BLaER1 treated with 17β-estradiol and CSF1 and Interleukin-3, amounts not matched to agents 10 nM and 100 nM (cell line): ENCODE results near the gene ATG10.

Source experiments
- H3K27ac ChIP-seq, 11 experiments: shearing (Covaris generic); formaldehyde crosslinking; 2 replicates each; pipeline ENCODE4 v1.8.1; 2022
- H3K27me3 ChIP-seq, 11 experiments: shearing (Covaris generic); formaldehyde crosslinking; 2 replicates each; pipeline ENCODE4 v1.8.1; 2022
- H3K36me3 ChIP-seq, 11 experiments: shearing (Covaris generic); formaldehyde crosslinking; 2 replicates each; pipeline ENCODE4 v1.8.1; 2022
- H3K4me1 ChIP-seq, 10 experiments: shearing (Covaris generic); formaldehyde crosslinking; 2 replicates each; pipeline ENCODE4 v1.8.1; 2022
- H3K4me2 ChIP-seq, 11 experiments: shearing (Covaris generic); formaldehyde crosslinking; 2 replicates each; pipeline ENCODE4 v1.8.1; 2022
- H3K4me3 ChIP-seq, 10 experiments: shearing (Covaris generic); formaldehyde crosslinking; 2 replicates each; pipeline ENCODE4 v1.8.1; 2022
- H3K9ac ChIP-seq, 11 experiments: shearing (Covaris generic); formaldehyde crosslinking; 2 replicates each; pipeline ENCODE4 v1.8.1; 2022
- H3K9me3 ChIP-seq, 11 experiments: shearing (Covaris generic); formaldehyde crosslinking; replicated peaks in 1 of 11; 2 replicates each; pipeline ENCODE4 v1.8.1; 2022
- H4K20me1 ChIP-seq, 11 experiments: shearing (Covaris generic); formaldehyde crosslinking; 2 replicates each; pipeline ENCODE4 v1.8.1; 2022
- Cebpa-rat ChIP-seq, 11 experiments: shearing (Covaris generic); IDR thresholded peaks; 2 replicates each; pipeline ENCODE4 v1.8.1; 2022

Gene ATG10

GRCh38 chr5:82167372-82167935 lies 195.6 kb downstream of the ATG10 start:
- Histone ChIP-seq H3K27ac (no peak overlapping the region), H3K4me3 (no peak overlapping the region), H3K36me3 (no peaks in the 10 kb centered on the region), H4K20me1 (no peaks in the 10 kb centered on the region), H3K27me3 (no peaks in the 10 kb centered on the region), H3K9ac (no peak overlapping the region), H3K4me2 (no peak overlapping the region), H3K9me3 (no peaks in the 10 kb centered on the region), H3K4me1 (peaks cover 0 to 32% (median 0%) of the 10 kb centered on the region in 10 experiments; a peak in 5 of 20 replicates)
- no peak for TF ChIP-seq Cebpa-rat (IDR thresholded peaks at IDR 0.05)

GRCh38 chr5:82168294-82168693 lies 196.5 kb downstream of the ATG10 start:
- Histone ChIP-seq H3K36me3 (no peaks in the 10 kb centered on the region), H3K27ac (no peak overlapping the region), H3K4me2 (no peak overlapping the region), H3K9ac (no peak overlapping the region), H3K27me3 (no peaks in the 10 kb centered on the region), H3K4me1 (peaks cover 0 to 38% (median 0%) of the 10 kb centered on the region in 10 experiments; a peak in 5 of 20 replicates), H3K4me3 (no peak overlapping the region), H3K9me3 (no peaks in the 10 kb centered on the region), H4K20me1 (no peaks in the 10 kb centered on the region)
- TF ChIP-seq Cebpa-rat (IDR thresholded peaks at IDR 0.05) = no peak

GRCh38 chr5:82169892-82170291 lies 198.1 kb downstream of the ATG10 start:
- Histone ChIP-seq H3K27me3 (no peaks in the 10 kb centered on the region), H3K4me2 (no peak overlapping the region), H4K20me1 (no peaks in the 10 kb centered on the region), H3K4me3 (no peak overlapping the region), H3K4me1 (peaks cover 5 to 54% (median 8%) of the 10 kb centered on the region in 10 experiments; a peak in 19 of 20 replicates), H3K9ac (no peak overlapping the region), H3K27ac (no peak overlapping the region), H3K36me3 (no peaks in the 10 kb centered on the region), H3K9me3 (no peaks in the 10 kb centered on the region)
- TF ChIP-seq Cebpa-rat (IDR thresholded peaks at IDR 0.05) = no peak

GRCh38 chr5:82174128-82174918 lies 202.5 kb downstream of the ATG10 start:
- peaks cover 5 to 49% (median 11%) of the 10 kb centered on the region in 10 experiments; a peak in 19 of 20 replicates for H3K4me1 ChIP-seq
- peak overlapping the region in 5 of 11 experiments; percentile 31 to 92 (median 76); a peak in 10 of 22 replicates for H3K27ac ChIP-seq
- H3K9ac ChIP-seq = peak overlapping the region in 4 of 11 experiments; percentile 31 to 74 (median 67); a peak in 7 of 22 replicates
- no peaks in the 10 kb centered on the region for H3K27me3 ChIP-seq
- peak overlapping the region in 8 of 11 experiments; percentile 21 to 81 (median 58); a peak in 12 of 22 replicates for H3K4me2 ChIP-seq
- TF ChIP-seq Cebpa-rat (IDR thresholded peaks at IDR 0.05) = no peak; a peak in 1 of 22 replicates
- no peak overlapping the region for H3K4me3 ChIP-seq
- no peaks in the 10 kb centered on the region for H3K9me3 ChIP-seq
- peaks cover 0 to 4% (median 0%) of the 10 kb centered on the region in 11 experiments; a peak in 2 of 22 replicates for H3K36me3 ChIP-seq
- no peaks in the 10 kb centered on the region for H4K20me1 ChIP-seq

GRCh38 chr5:82174919-82175219 lies 203.0 kb downstream of the ATG10 start:
- TF ChIP-seq Cebpa-rat (IDR thresholded peaks at IDR 0.05) = no peak
- H3K27ac ChIP-seq = peak overlapping the region in 5 of 11 experiments; percentile 31 to 92 (median 76); a peak in 10 of 22 replicates

GRCh38 chr5:82176115-82176814 lies 204.4 kb downstream of the ATG10 start:
- Histone ChIP-seq H3K4me3 (no peak overlapping the region), H3K27me3 (no peaks in the 10 kb centered on the region), H3K4me2 (peak overlapping the region in 3 of 11 experiments; percentile 0 to 72 (median 71); a peak in 2 of 22 replicates), H3K27ac (peak overlapping the region in 1 of 11 experiments; percentile 85; a peak in 1 of 22 replicates), H3K9me3 (no peaks in the 10 kb centered on the region), H3K36me3 (peaks cover 4 to 18% (median 11%) of the 10 kb centered on the region in 11 experiments; a peak in 11 of 22 replicates), H3K4me1 (peaks cover 5 to 40% (median 11%) of the 10 kb centered on the region in 10 experiments; a peak in 19 of 20 replicates), H3K9ac (no peak overlapping the region), H4K20me1 (no peaks in the 10 kb centered on the region)
- TF ChIP-seq Cebpa-rat (IDR thresholded peaks at IDR 0.05) = no peak

More at GRCh38 chr5:82174919-82175219, 203.0 kb downstream of the ATG10 start:
- H3K4me2 ChIP-seq = peak overlapping the region in 5 of 11 experiments; percentile 30 to 81 (median 71); a peak in 10 of 22 replicates
- H3K9ac ChIP-seq = peak overlapping the region in 4 of 11 experiments; percentile 31 to 74 (median 67); a peak in 6 of 22 replicates
- no peaks in the 10 kb centered on the region for H3K27me3 ChIP-seq
- no peak overlapping the region for H3K4me3 ChIP-seq
- peaks cover 5 to 46% (median 11%) of the 10 kb centered on the region in 10 experiments; a peak in 19 of 20 replicates for H3K4me1 ChIP-seq
- no peaks in the 10 kb centered on the region for H4K20me1 ChIP-seq
- H3K9me3 ChIP-seq = no peaks in the 10 kb centered on the region
- H3K36me3 ChIP-seq = peaks cover 0 to 6% (median 2%) of the 10 kb centered on the region in 11 experiments; a peak in 10 of 22 replicates

GRCh38 chr5:82178378-82178777 lies 206.6 kb downstream of the ATG10 start:
- Histone ChIP-seq H3K4me2 (no peak overlapping the region), H3K27me3 (no peaks in the 10 kb centered on the region), H4K20me1 (no peaks in the 10 kb centered on the region), H3K9ac (no peak overlapping the region), H3K4me3 (no peak overlapping the region), H3K36me3 (peaks cover 5 to 19% (median 15%) of the 10 kb centered on the region in 11 experiments; a peak in 11 of 22 replicates), H3K27ac (no peak overlapping the region), H3K9me3 (no peaks in the 10 kb centered on the region; a peak in 1 of 22 replicates), H3K4me1 (peaks cover 5 to 35% (median 12%) of the 10 kb centered on the region in 10 experiments)
- peak in 6 of 11 experiments; percentile 48 to 86 (median 66); a peak in 9 of 22 replicates for TF ChIP-seq Cebpa-rat (IDR thresholded peaks at IDR 0.05)

GRCh38 chr5:82182662-82183061 lies 210.8 kb downstream of the ATG10 start:
- Histone ChIP-seq H3K4me3 (no peak overlapping the region), H3K9me3 (no peaks in the 10 kb centered on the region; a peak in 1 of 22 replicates), H4K20me1 (no peaks in the 10 kb centered on the region), H3K27me3 (no peaks in the 10 kb centered on the region), H3K36me3 (peaks cover 5 to 22% (median 15%) of the 10 kb centered on the region in 11 experiments; a peak in 11 of 22 replicates), H3K4me1 (peaks cover 0 to 13% (median 11%) of the 10 kb centered on the region in 10 experiments; a peak in 13 of 20 replicates), H3K4me2 (no peak overlapping the region), H3K9ac (no peak overlapping the region), H3K27ac (no peak overlapping the region)
- TF ChIP-seq Cebpa-rat (IDR thresholded peaks at IDR 0.05) = no peak
